GM18507 (cell line): Measurements from ENCODE around the gene SGCA.

Source experiments
- DNase-seq: peaks from one replicate; pipeline ENCODE4 v3.0.0; 2011; ENCODE audit warnings: low read depth; ENCODE audit not compliant: insufficient read length; ENCODE audit errors: extremely low spot score
- FAIRE-seq: peaks from 2 replicates; lab custom pipeline; 2011; peaks lifted over from hg19 to GRCh38; lab: Jason Lieb, UNC

SGCA gene

DNA sequence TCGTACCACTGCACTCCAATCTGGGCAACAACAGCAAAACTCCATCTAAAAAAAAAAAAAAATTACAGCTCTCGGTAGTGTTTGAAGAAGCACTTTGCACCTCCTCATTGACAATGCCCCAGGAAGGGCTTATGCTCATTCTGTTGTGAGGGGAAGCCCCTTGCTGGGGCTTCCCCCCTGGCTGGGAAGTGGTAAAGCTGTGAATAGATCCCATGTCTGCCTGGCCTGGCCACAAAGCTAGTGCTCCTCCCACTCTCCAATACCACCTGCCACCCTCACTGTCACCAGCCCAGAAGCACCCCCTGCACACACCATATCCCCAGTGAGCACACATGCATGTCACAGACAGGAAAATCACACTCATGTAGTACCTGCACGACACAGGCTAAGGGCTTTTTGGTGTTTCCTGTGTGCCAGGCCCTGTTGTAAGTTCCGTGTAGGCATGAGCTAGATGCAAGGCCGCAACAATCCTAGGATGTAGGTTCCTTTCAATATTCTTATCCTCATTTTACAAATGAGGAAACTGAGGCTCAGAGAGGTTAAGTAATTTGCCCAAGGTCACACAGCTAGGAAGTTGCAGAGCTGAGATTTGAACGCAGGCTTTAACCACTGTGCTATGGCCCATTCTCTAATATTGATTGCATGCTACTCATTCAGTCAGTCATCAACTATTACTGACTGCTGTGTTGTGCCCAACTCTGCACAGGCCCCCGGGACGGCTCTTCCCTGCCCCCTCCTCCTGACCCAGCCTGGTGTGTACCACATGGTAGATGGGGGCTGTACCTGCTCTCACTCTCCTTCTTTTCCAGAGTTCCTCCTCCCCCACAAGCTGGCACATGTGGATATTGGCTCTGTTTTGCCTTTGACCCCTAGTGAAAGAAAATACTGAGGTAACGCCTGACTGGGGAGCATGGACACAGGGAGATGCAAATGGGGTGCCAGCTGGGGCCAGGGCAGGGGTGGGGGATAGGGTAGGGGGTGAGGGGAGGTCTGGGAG lies 47.5 kb downstream of the SGCA start:
- DNase-seq (peak; percentile 52), FAIRE-seq (peak; percentile 68)

DNA sequence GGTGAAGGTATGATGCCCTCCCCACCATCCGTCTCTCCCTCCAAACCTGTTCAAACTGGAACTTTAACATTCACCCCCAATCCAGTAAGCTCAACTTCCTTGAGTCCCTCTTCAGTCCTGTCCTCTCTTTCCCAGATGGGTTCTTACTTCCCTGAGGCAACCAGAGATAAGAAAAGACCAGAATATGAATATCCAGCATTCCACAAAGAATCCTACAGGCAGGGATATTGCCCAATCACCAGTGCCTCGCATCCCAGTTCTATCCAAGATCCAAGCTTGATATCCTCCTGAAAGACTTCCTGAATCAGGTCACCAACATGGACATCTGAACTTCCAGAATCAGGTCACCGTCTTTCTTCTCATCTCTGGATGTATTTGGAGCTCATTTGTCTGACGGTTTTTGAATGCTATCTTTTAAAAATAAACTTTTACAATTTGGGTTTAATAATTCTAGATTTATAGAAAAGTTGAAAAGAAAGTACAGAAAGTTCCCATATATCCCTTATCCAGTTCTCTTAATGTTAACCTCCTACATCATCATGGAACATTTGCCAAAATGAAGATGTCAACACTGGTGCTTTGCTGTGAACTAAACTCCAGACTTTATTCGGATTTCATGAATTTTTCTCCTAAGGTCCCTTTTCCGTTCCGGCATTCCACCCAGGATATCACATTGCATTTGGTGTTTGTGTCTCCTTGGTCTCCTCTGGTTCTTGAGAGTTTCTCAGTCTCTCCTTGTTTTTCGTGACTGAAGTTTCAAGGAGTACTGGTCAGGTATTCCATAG lies 49.4 kb downstream of the SGCA start:
- DNase-seq (no peak), FAIRE-seq (no peak)

DNA sequence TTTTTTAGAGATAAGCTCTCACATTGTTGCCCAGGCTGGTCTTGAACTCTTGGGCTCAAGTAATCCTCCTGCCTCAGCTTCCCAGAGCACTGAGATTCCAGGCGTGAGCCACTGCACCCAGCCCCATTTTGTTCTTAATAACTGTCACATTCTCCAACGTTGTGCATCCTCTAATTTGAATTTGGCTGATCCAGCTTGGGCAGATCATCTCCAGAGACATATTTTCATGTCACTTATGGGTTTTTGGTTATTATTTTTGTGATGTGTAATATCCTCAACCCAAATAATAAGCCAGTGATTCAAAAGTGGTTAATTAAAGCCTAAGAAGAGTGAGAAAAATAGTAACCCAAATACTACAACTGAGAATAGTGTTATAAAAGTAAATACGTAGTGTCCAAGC lies 51.8 kb downstream of the SGCA start:
- DNase-seq: no peak
- no peak for FAIRE-seq

DNA sequence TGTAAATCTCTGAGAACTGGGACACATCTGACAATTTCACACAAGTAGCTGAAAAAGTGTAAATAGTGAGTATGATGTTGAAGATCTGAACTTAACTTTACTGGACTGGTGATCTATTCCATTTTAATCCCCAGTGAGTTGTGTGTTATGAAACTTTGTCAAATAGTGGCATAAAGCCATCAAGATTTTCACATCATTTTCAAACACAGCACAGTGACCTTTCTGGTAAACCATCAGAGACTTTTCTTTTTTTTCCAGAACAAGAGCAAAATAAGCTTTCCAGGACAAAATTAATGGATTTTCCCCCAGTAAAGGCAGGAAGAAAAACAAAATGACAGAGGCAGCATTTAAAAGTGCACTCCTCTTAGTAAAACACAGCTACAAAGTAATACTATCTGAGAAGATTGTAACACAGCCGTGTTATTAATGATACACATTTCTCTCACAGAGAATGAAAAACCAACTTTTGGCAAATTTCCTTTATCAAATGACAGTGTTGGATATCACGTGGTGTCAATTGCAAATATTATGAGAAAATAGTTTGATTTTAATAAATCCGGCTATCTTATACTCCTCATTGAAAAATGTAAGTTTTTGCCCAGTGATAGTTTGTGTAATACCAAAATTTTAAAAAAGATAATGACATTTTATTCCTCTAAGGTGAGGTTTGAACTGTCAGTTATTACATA lies 52.4 kb downstream of the SGCA start:
- DNase-seq (no peak), FAIRE-seq (no peak)

DNA sequence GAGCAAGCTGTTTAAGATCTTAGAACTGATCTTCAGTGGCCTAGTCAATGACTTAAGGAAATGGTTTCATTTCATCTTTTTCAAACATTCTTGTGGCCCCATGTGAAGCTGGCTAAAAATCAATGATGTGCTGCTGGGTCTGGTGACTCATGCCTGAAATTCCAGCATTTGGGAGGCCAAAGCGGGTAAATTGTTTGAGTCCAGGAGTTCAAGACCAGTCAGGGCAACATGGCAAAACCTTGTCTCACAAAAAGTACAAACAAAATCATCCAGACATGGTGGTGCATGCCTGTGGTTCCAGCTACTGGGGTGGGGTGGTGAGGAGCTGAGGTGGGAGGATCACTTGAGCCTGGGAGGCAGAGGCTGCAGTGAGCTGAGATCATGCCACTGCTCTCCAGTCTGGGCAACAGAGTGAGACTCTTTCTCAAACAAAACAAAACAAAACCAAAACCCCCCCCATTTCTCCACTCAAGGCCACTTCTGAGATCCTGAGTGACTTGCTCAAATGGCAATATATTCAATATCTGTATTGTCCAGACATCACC lies 53.0 kb downstream of the SGCA start:
- DNase-seq (no peak), FAIRE-seq (peak; percentile 65)

DNA sequence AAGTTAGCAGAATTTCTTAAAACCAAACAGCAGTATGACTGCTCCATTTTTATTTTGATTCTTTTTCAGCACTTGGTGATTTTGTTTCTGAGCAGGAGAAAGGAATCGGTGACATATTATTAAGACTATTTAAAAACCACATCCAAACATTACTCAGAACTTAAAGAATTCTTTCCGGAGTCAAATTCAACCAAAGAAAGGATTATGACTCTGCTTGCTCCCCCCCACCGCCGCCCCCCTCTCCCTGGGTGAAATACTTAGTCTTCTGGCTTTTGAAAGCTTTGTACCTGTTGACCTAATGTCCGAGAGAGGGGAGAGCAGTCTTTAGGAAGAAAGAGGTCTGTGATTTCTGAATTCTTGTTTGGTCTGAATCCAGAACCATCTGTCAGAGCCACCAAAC lies 53.5 kb downstream of the SGCA start:
- FAIRE-seq (no peak), DNase-seq (no peak)

DNA sequence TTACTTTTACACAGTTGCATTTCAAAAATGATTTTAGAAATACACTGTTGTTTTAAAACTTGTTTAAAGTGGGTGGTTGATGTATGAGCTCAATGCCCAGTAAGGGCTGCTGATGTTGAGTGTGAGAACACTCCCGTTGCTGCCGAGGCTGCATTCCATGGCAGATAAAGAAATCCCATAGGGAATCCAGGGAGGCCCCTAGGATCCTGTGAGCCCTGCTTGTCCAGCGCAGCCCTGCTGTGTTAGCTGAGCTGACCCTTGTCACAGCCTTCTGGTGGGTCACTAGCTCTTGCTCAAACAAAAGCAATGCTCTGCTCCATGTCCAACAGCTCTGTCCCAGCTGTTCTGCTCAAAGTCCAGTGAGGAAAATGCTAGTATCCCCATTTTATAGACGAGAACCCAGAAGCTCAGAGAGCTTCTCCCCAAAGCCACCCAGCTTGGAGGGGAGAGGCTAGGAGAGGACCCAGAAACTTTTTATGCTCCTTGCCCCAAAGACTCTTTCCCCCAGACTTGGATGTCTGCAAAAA lies 54.2 kb downstream of the SGCA start:
- no peak for DNase-seq
- no peak for FAIRE-seq

DNA sequence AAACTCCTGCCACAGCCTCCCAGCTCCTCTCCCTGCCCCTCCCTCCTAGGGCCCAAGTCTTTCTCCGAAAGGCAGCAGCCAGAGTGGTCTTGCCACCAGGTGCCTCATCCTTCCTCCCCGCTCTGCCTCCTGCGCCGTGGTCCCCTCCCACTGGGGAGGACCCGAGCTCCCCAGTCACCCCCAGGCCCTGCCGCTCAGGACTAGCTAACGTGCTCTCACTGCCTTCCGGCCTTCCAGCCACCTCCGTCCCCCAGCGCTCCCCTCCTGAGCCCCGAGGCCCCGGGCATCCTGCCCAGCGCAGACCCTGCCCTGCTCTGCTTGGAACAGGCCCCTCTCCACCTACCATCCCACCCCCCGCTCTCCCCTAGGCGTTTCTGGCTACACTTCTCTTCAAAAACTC lies 55.0 kb downstream of the SGCA start:
- DNase-seq (no peak), FAIRE-seq (no peak)

DNA sequence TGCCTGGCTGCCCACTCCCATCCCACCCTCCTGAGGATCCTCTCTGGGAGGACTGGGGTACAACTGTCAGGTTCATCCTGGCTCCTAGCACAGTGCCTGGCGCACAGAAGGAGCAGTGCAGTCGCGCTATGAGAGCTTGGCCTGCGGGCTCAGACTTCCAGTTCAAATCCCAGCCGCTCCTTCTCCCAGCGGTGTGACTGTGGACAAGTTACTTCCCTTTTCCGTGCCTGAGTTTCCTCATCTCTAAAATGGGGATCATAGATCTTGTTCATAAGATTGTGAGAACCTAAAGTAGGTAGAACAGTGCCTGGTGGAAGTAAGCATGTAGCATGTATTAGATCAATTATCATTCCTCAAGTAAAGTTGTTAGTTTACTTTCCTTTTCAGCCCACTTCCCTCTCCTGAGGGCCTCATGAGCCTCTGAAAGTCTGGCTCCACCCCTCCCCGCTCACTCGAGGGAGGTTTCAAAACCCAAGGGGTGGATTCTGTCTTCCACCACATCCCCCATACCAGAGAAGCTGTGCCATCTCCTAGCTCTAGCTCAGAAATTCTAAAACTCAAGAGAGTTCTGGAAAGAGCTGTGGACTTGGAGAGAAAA lies 55.6 kb downstream of the SGCA start:
- DNase-seq (no peak), FAIRE-seq (peak; percentile 62)

DNA sequence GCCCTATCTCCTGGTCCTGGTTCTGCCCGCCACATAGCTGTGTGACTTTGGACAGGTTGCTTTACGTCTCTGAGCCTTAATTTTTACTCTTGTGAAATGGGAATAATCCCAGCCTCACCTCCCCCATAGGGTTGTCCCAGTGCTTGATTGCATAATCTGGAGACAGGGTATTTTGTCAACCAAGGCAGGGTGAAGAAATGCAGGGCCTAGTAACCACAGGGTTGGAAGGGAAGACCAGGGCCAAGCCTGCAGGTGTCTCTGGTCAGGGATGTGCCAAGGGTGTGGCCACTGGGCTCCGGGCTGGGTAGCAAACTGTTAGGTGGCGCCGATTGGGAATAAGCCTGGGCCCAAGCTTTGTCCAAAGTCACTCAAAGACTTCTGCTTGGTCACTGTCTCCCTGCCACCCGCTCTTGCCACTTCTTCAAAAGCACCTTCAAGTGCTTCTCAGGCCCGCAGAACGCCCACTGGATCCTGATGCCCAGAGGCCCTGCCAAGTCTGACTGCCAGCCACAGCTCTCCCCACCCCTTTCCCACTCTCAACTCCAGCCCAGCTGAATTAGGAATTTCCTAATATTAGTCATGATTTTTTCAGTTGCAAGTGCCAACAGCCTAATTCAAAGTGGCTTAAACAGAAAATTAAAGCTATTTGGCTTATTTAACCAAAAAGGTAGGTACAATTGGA lies 56.2 kb downstream of the SGCA start:
- DNase-seq (no peak), FAIRE-seq (no peak)

DNA sequence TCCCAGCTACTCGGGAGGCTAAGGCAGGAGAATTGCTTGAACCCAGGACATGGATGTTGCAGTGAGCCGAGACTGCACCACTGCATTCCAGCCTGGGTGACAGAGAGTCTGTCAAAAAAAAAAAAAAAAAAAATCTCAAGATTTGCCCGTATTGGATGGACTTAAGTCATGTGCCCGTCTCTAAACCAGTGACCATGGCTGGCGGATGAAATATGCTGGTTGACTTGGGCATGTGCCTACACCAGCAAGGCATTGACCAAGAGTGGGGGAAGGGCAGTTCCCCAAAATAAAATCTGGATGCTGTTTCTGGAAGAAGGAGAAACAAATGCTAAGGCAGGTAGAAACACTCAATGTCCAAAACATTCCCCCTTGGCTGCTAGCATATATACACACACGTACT lies 57.1 kb downstream of the SGCA start:
- FAIRE-seq: no peak

More for the DNA sequence above, 57.1 kb downstream of the SGCA start:
- no peak for DNase-seq
